MM.1S (cell line): Measurements from ENCODE around the gene STAG3.

ENCODE experiments used
- DNase-seq: peaks from one replicate; pipeline ENCODE4 v3.0.0-alpha.2; 2015
- H2AFZ ChIP-seq: fragments of 300-600 bp; sonication (generic); 2 replicates; pipeline ENCODE4 v1.6.0; 2016; ENCODE audit warnings: antibody characterized with exemption, low read length
- H3F3A ChIP-seq: fragments of 300-600 bp; sonication (generic); 2 replicates; pipeline ENCODE4 v1.6.1; 2016; ENCODE audit warnings: mild to moderate bottlenecking, antibody characterized with exemption, low read length, moderate library complexity, mixed read lengths; ENCODE audit not compliant: insufficient read depth
- H3K27ac ChIP-seq: fragments of 300-600 bp; sonication (generic); 2 replicates; pipeline ENCODE4 v1.5.1; 2016; ENCODE audit warnings: mild to moderate bottlenecking, low read length
- H3K27me3 ChIP-seq: fragments of 300-600 bp; sonication (generic); replicated peaks from 2 replicates; pipeline ENCODE4 v1.6.0; 2016; ENCODE audit warnings: low read length; ENCODE audit not compliant: insufficient read depth
- H3K36me3 ChIP-seq: fragments of 300-600 bp; sonication (generic); replicated peaks from 2 replicates; pipeline ENCODE4 v1.6.1; 2016; ENCODE audit warnings: mild to moderate bottlenecking, low read length, mixed read lengths; ENCODE audit not compliant: insufficient read depth
- H3K4me1 ChIP-seq: fragments of 300-600 bp; sonication (generic); 2 replicates; pipeline ENCODE4 v1.6.1; 2016; ENCODE audit warnings: low read length, mixed read lengths
- H3K4me2 ChIP-seq: fragments of 300-600 bp; sonication (generic); 2 replicates; pipeline ENCODE4 v1.6.0; 2016; ENCODE audit warnings: low read depth, low read length
- H3K4me3 ChIP-seq: fragments of 300-600 bp; sonication (generic); 2 replicates; pipeline ENCODE4 v1.5.1; 2016; ENCODE audit warnings: low read length, mixed read lengths
- H3K79me2 ChIP-seq: fragments of 300-600 bp; sonication (generic); 2 replicates; pipeline ENCODE4 v1.6.1; 2016; ENCODE audit warnings: mixed run types, low read length, mixed read lengths
- H3K9ac ChIP-seq: fragments of 300-600 bp; sonication (generic); 2 replicates; pipeline ENCODE4 v1.6.1; 2016; ENCODE audit warnings: low read length, mixed read lengths
- H3K9me2 ChIP-seq: fragments of 300-600 bp; sonication (generic); replicated peaks from 2 replicates; pipeline ENCODE4 v1.6.1; 2016; ENCODE audit warnings: mild to moderate bottlenecking, low read length, mixed read lengths; ENCODE audit not compliant: insufficient read depth
- H3K9me3 ChIP-seq: fragments of 300-600 bp; sonication (generic); replicated peaks from 2 replicates; pipeline ENCODE4 v1.6.1; 2016; ENCODE audit warnings: mild to moderate bottlenecking, low read length, mixed read lengths; ENCODE audit not compliant: insufficient read depth
- H4K20me1 ChIP-seq: fragments of 300-600 bp; sonication (generic); 2 replicates; pipeline ENCODE4 v1.6.1; 2016; ENCODE audit warnings: mild to moderate bottlenecking, low read length, moderate library complexity, mixed read lengths; ENCODE audit not compliant: insufficient read depth
- EZH2 ChIP-seq: fragments of 300-600 bp; sonication (generic); optimal IDR thresholded peaks from 2 replicates; pipeline ENCODE3; 2017; ENCODE audit warnings: low read depth, mild to moderate bottlenecking, antibody characterized with exemption, low read length, mixed read lengths
- EZH2phosphoT487 ChIP-seq: fragments of 300-600 bp; sonication (generic); IDR thresholded peaks from 2 replicates; pipeline ENCODE4 v1.6.1; 2018; ENCODE audit warnings: antibody characterized with exemption, low read length
- TF ChIP-seq, protein P1 (sequence below): fragments of 300-600 bp; sonication (generic); IDR thresholded peaks from 2 replicates; pipeline ENCODE4 v1.5.1; 2016; ENCODE audit warnings: antibody characterized with exemption, low read length, mixed read lengths

Gene STAG3

DNA sequence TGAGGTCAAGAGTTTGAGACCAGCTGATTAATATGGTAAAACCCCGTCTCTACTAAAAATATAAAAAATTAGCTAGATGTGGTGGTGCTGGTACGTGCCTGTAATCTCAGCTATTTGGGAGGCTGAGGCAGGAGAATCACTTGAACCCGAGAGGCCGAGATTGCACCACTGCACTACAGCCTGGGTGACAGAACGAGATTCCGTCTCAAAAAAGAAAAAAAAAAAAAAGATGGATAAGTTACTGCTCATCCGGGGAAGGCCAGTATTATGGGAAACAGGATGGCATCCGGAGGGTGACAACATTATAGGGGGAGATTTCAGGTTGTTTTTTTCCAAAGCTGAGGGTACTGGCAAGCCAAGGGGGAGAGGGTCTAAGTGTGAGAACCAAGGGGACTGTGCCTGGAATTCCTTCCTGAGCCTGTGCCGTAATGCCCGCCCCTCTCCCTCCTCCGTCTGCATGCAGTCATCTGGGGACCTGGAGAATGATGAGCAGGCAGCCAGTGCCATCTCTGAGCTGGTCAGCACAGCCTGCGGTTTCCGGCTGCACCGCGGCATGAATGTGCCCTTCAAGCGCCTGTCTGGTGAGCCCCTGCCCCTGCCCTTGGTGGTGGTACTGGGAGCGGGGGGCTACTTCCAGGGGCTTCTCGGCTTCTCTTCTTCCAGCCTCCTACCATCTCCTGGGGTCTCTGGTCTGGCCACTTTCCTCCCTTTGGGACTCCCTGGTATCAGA lies 24.6 kb upstream of the STAG3 start:
- Histone ChIP-seq H3K4me3 (no peak overlapping the region), H3K27me3 (no peaks in the 10 kb centered on the region), H3K36me3 (no peaks in the 10 kb centered on the region), H3K4me2 (no peak overlapping the region), H3K79me2 (peaks cover 42% of the 10 kb centered on the region), H3K4me1 (peaks cover 16% of the 10 kb centered on the region), H3K9me2 (no peaks in the 10 kb centered on the region), H3K27ac (no peak overlapping the region), H3K9me3 (no peaks in the 10 kb centered on the region), H4K20me1 (no peaks in the 10 kb centered on the region), H3K9ac (no peak overlapping the region), H2AFZ (no peak overlapping the region), H3F3A (peaks cover 17% of the 10 kb centered on the region)
- no peak for DNase-seq
- TF ChIP-seq EZH2phosphoT487 (no peak), EZH2 (no peak)

DNA sequence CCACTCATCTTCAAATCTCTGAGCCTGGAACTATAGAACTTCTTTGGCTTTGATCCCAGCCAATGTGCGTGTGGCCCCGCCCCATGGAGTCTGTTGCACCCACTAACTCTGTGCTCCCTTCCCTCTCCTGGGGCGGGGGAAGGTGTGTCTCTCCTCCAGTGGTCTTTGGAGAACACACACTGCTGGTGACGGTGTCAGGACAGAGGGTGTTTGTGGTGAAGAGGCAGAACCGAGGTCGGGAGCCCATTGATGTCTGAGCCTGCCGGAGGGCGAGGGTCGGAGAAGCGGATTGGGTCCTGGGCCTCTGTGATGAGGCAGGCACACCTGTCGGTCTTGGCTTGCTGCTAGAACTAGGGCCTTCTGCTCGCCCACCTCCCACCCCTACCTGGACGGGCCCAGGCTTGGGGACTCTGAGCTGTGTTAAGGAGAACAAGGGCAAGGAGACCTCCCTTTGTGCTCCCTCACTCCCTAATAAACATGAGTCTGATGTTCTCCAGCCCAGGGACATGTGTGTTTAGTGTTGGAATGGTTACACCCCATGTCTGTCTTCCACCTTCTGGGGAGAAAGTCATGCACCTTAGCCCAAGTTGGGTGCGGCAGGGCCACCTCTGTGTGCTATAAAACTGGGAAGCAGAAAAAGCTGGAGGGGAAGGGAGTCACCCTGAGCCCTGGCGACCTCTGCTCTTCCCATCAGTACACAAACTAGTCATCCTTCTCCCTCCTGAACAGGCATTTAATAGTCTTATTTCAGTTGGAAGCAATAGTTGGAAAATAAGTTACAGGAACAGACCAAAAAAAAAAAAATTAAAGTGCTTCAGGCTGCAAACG lies 23.8 kb upstream of the STAG3 start:
- Histone ChIP-seq H3K4me3 (no peak overlapping the region), H3K4me1 (peaks cover 15% of the 10 kb centered on the region), H3K9ac (no peak overlapping the region), H3K27me3 (no peaks in the 10 kb centered on the region), H3K79me2 (peaks cover 44% of the 10 kb centered on the region), H3K9me2 (no peaks in the 10 kb centered on the region), H3K27ac (no peak overlapping the region), H3F3A (peaks cover 17% of the 10 kb centered on the region), H3K36me3 (no peaks in the 10 kb centered on the region), H4K20me1 (no peaks in the 10 kb centered on the region), H3K9me3 (no peaks in the 10 kb centered on the region), H3K4me2 (no peak overlapping the region), H2AFZ (no peak overlapping the region)
- DNase-seq, result no peak
- TF ChIP-seq, protein P1, sequence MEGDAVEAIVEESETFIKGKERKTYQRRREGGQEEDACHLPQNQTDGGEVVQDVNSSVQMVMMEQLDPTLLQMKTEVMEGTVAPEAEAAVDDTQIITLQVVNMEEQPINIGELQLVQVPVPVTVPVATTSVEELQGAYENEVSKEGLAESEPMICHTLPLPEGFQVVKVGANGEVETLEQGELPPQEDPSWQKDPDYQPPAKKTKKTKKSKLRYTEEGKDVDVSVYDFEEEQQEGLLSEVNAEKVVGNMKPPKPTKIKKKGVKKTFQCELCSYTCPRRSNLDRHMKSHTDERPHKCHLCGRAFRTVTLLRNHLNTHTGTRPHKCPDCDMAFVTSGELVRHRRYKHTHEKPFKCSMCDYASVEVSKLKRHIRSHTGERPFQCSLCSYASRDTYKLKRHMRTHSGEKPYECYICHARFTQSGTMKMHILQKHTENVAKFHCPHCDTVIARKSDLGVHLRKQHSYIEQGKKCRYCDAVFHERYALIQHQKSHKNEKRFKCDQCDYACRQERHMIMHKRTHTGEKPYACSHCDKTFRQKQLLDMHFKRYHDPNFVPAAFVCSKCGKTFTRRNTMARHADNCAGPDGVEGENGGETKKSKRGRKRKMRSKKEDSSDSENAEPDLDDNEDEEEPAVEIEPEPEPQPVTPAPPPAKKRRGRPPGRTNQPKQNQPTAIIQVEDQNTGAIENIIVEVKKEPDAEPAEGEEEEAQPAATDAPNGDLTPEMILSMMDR, result no peak
- TF ChIP-seq EZH2phosphoT487 (no peak), EZH2 (no peak)

DNA sequence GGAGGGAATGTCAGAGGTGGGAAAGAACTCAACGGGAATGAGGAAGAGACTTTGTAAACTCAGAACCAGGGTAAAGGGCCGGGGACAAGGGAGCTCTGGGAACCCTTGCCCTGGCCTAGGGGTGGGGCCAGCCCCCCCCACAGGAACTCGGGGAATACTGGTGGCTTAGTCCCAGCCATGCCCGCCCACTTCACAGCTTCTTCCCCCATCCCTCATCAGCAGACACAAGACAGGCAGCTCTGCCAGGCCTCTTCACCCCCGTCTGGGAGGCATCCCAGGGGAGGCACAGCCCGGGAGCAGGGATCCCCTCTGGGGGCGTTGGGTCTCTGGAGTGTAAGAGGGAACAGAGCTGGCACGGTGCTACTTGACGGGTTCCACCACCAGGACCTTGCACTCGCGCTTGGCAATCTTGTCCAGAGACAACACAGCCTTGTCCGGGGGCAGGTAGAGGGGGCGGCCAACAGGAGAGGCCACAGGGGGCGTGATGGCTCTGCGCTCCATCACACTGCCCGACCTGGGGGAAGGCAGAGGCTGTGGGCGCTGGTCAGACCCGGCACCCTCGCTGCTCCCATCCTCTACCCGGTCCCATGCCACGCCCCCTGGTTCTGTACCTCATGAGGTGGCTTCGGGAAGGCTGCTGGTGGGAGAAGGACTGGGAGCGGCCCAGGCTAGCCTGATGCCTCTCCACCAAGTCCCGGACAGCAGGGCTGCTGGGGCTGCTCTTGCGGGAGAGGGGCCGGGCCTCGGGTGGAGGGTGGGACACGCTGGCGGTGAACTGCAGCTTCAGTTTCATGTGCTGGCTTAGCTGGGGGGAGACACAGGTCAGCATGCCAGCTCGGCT lies 22.8 kb upstream of the STAG3 start:
- Histone ChIP-seq H3K4me3 (no peak overlapping the region), H3K79me2 (peaks cover 34% of the 10 kb centered on the region), H3K9ac (no peak overlapping the region), H3F3A (peaks cover 8% of the 10 kb centered on the region), H3K9me2 (no peaks in the 10 kb centered on the region), H3K9me3 (no peaks in the 10 kb centered on the region), H3K4me1 (peaks cover 13% of the 10 kb centered on the region), H3K27ac (no peak overlapping the region), H4K20me1 (no peaks in the 10 kb centered on the region), H2AFZ (no peak overlapping the region), H3K4me2 (no peak overlapping the region), H3K36me3 (no peaks in the 10 kb centered on the region), H3K27me3 (no peaks in the 10 kb centered on the region; the same call in 1 of the 2 replicates)
- TF ChIP-seq, protein P1, result no peak
- TF ChIP-seq EZH2phosphoT487 (no peak), EZH2 (no peak)
- DNase-seq, result no peak
